Small intestine (tissue), 7 donors: ENCODE data around the gene LIAS. TPM values are rescaled to one million over a fixed set of nuclear protein-coding genes. Genes with fewer than 3 reads are reported as not detected.

Experiments
- DNase-seq, 2 donors: peaks; one replicate each; pipeline versions ENCODE4 v3.0.0 to v3.0.0-alpha.2; 2013
- FAIRE-seq: peaks from 2 replicates; lab custom pipeline; 2012; peaks lifted over from hg19 to GRCh38; lab: Jason Lieb, UNC
- H3K27ac ChIP-seq, 3 donors: one replicate each; pipeline ENCODE4 v1.5.1; 2013; ENCODE audit warnings: low read length in 2 of 3, mild to moderate bottlenecking in 2 of 3, control low read depth in 1 of 3, inconsistent platforms in 1 of 3, low read depth in 1 of 3, moderate library complexity in 1 of 3
- H3K27me3 ChIP-seq, 3 donors: one replicate each; pipeline ENCODE4 v1.6.1; 2013; ENCODE audit warnings: low read length in 3 of 3, inconsistent platforms in 1 of 3; ENCODE audit not compliant: control insufficient read depth in 3 of 3, insufficient read depth in 3 of 3
- H3K36me3 ChIP-seq, 3 donors: one replicate each; pipeline ENCODE4 v1.6.1; 2013; ENCODE audit warnings: low read length in 3 of 3, inconsistent platforms in 1 of 3, low read depth in 1 of 3, mild to moderate bottlenecking in 1 of 3, moderate library complexity in 1 of 3; ENCODE audit not compliant: control insufficient read depth in 3 of 3, insufficient read depth in 2 of 3
- H3K4me1 ChIP-seq, 3 donors: one replicate each; pipeline ENCODE4 v1.6.1; 2013; ENCODE audit warnings: low read length in 2 of 3, inconsistent platforms in 1 of 3, low read depth in 1 of 3, mild to moderate bottlenecking in 1 of 3, moderate library complexity in 1 of 3; ENCODE audit not compliant: control insufficient read depth in 3 of 3, insufficient read depth in 2 of 3
- H3K4me3 ChIP-seq, 3 donors: one replicate each; pipeline ENCODE4 v1.5.1; 2013; ENCODE audit warnings: low read length in 3 of 3, control low read depth in 1 of 3, inconsistent platforms in 1 of 3, low read depth in 1 of 3, mild to moderate bottlenecking in 1 of 3, moderate library complexity in 1 of 3
- H3K9me3 ChIP-seq, 2 donors: one replicate each; pipeline ENCODE4 v1.6.1; 2013; ENCODE audit warnings: low read depth in 1 of 2, low read length in 1 of 2; ENCODE audit not compliant: control insufficient read depth in 2 of 2, insufficient read depth in 1 of 2
- WGBS, 3 donors: extraction: QIAGEN DNeasy Blood & Tissue Kit; methylation state at CpG; one replicate each; pipeline ENCODE4 v1.1.7; 2013; 5-methylcytosine and 5-hydroxymethylcytosine counted together
- polyA plus RNA-seq, 4 donors: library from polyadenylated mRNA; stranded (reverse) in 3 of 4; unstranded in 1 of 4; fragments of 200-250 nt in 3 of 4; fragments of 120-200 nt in 1 of 4; gene quantifications; one replicate each; pipeline versions ENCODE4 v1.2.1 to v1.2.3, GENCODE V29; 2013
- donor health status: healthy with polysubstance abuse.
- donor health status: control.
- donor health status: control.
- donor health status: Bipolar disorder and iron deficiency.
- donor health status: healthy.

LIAS gene
- polyA plus RNA-seq, 4 donors = 14.9 to 29.5 (median 22.6) TPM

DNA sequence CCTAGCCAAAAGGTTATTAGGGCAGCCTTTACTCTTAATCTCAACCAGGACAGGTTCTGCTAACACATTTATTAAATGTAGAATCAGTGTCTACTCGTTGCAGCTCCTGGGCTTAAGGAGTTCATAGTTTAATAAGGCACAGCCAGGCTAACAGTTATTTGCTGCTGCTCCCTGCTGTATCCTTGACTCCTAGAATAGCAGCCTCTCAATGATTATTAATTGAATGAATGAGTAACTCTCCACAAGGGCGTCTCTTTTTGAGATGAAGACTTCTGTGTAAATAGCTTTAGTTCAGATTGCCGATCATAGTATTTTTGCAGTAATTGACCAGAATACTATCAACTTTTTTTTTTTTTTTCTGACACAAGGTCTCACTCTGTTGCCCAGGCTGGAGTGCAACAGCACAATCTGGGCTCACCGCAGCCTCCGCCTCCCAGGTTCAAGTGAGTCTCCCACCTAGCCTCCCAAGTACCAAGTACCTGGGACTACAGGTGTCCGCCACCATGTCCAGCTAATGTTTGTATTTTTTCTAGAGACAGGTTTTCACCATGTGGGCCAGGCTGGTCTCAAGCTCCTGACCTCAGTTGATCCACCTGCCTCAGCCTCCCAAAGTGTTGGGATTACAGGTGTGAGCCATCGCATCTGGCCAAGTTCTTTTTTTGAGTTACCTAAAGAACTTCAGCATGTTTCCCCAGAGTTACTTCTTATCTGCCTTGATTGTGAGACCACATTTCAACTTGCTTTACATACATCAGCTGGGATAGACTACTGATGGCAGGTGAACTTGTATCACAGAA is 65.5 kb downstream of the LIAS start:
- Histone ChIP-seq H3K4me1 (peaks cover 0 to 13% (median 2%) of the 10 kb centered on the region in 3 donors), H3K4me3 (no peak overlapping the region), H3K27me3 (no peaks in the 10 kb centered on the region), H3K36me3 (peaks cover 0 to 20% (median 0%) of the 10 kb centered on the region in 3 donors), H3K27ac (no peak overlapping the region), H3K9me3 (no peaks in the 10 kb centered on the region)
- FAIRE-seq = no peak
- WGBS, 3 donors = 69 to 82% (median 72%) methylated on average over 7 of the region's 7 CpGs
- peak in 1 of 2 donors; percentile 46 for DNase-seq

DNA sequence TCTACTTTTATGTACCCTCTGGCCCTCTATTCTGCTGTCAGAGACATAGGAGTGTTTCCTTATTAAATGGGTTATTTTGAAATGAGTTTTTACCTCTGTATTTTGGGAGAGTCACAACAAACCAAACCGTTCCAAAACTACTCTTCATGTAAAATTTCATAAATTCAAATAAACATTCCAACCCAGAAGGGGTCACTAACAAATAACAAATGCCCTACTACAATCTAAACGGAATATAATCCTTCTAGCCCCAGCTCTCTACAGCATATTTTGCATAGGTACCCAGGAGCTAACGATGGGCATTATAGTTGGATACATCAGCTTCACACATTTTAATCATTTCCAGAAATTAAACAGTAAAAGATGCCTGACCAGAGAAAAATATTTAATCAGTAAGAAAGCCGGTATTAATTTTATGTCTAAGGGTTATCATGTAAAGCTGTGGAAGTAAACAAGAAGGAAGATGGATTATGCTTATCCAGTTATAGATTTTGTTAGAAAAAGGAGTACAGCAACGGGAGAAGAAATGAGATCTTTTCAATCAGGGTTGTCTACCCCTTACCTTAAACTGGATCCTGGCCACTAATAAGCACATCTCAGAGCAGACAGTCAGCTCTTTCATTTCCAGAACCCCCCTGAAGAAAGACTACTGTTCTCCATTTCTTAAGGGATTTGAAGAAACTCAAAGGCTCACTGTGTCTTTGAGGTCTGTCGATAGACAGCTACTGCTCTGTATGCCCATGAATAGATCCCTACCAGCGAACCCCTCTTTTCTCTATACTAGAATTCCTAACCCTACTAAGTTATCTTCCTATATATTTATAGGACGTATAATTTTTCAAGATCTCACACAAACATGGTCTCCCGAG is 67.2 kb downstream of the LIAS start:
- WGBS, 3 donors = 10 to 21% (median 18%) methylated on average over 9 of the region's 9 CpGs
- Histone ChIP-seq H3K9me3 (peaks cover 0 to 8% of the 10 kb centered on the region in 2 donors), H3K4me1 (peaks cover 0 to 13% (median 2%) of the 10 kb centered on the region in 3 donors), H3K4me3 (peak overlapping the region; percentile 51 to 68 (median 58)), H3K36me3 (peaks cover 0 to 12% (median 0%) of the 10 kb centered on the region in 3 donors), H3K27ac (peak overlapping the region; percentile 80 to 96 (median 92)), H3K27me3 (no peaks in the 10 kb centered on the region)
- FAIRE-seq (no peak), DNase-seq (peak in 1 of 2 donors; percentile 13)

GRCh38 chr4:39526765-39527295 is 68.0 kb downstream of the LIAS start:
- FAIRE-seq (no peak), DNase-seq (peak in 1 of 2 donors; percentile 32)
- H3K4me1 ChIP-seq = peaks cover 0 to 13% (median 2%) of the 10 kb centered on the region in 3 donors
- peaks cover 0 to 16% of the 10 kb centered on the region in 2 donors for H3K9me3 ChIP-seq
- peak overlapping the region; percentile 51 to 68 (median 58) for H3K4me3 ChIP-seq
- peak overlapping the region; percentile 80 to 96 (median 92) for H3K27ac ChIP-seq
- peaks cover 0 to 14% (median 0%) of the 10 kb centered on the region in 3 donors for H3K36me3 ChIP-seq
- H3K27me3 ChIP-seq = no peaks in the 10 kb centered on the region
- WGBS, 3 donors = 0 to 1% (median 1%) methylated on average over 29 to 33 of the region's 33 CpGs

DNA sequence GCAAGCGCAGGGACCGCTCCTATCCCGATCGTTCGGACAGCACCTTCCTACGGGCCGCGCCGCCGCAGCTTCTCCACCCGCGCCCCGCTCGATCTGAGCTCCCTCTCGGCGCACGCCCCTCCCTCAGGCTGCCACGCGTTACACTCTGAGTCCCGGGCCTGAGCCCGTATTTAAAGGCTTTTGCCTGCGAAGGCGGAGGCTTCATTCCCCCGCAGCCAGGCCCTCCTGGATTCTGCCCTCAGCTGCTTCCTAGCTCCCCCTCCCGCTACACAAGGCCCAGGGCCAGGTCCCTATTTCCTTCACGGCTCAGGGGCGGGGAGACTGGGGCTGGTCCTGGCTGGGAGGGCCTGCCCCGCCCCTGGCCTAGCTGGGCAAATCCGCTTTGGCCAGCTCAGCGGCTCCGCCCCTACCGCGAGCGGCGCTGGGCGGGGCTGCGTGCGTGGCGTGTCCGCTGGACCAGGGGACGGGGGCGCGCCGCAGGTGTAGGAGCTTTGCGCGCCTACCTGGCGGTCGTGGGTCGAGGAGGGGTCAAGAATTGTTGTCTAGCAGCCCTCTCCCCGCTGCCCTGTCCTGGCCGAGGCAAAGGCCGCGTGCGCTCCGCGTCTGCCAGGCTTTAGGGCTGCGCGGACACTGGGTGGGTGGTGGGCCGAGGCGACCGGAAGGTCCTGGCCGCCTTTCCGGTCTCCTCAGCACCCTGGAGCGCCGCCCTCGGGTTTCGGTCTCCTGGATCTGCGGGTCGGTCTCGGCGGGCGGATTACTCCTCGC is 68.6 kb downstream of the LIAS start, which contains the start of gene UGDH:
UGDH (minus strand) TSS at position 144 of the 765 bp plus-strand sequence. CDS start 5,927 bp downstream, outside the sequence.
- FAIRE-seq = no peak
- H3K36me3 ChIP-seq = peaks cover 0 to 18% (median 0%) of the 10 kb centered on the region in 3 donors
- no peaks in the 10 kb centered on the region for H3K27me3 ChIP-seq
- H3K4me1 ChIP-seq = peaks cover 0 to 13% (median 2%) of the 10 kb centered on the region in 3 donors
- H3K27ac ChIP-seq = peak within 1 kb of the TSS; percentile 80 to 96 (median 92)
- DNase-seq = peak; percentile 99 to 100
- peaks cover 0 to 21% of the 10 kb centered on the region in 2 donors for H3K9me3 ChIP-seq
- WGBS, 3 donors = 0% methylated on average over 56 to 73 of the region's 73 CpGs
- peak within 1 kb of the TSS; percentile 51 to 77 (median 58) for H3K4me3 ChIP-seq

GRCh38 chr4:39528061-39528465 is 69.2 kb downstream of the LIAS start:
- Histone ChIP-seq H3K27ac (peak overlapping the region; percentile 36 to 96 (median 92)), H3K27me3 (no peaks in the 10 kb centered on the region), H3K36me3 (peaks cover 0 to 18% (median 0%) of the 10 kb centered on the region in 3 donors), H3K4me3 (peak overlapping the region; percentile 51 to 77 (median 58)), H3K4me1 (peaks cover 0 to 13% (median 2%) of the 10 kb centered on the region in 3 donors), H3K9me3 (peaks cover 0 to 26% of the 10 kb centered on the region in 2 donors)
- no peak for FAIRE-seq
- WGBS, 3 donors = 3 to 12% (median 6%) methylated on average over 17 to 21 of the region's 21 CpGs
- no peak for DNase-seq

Other genes with a start within 250 kb of the LIAS start
- 10 to 100 TPM in 3 of 4 donors, 1 to 10 TPM in 1; 7.4 to 42.0 (median 15.5) TPM for gene RFC1, start 92.7 kb upstream of the LIAS start, polyA plus RNA-seq
- gene KLB, start 52.1 kb upstream of the LIAS start, polyA plus RNA-seq = 1 to 10 TPM in 1 of 4 donors, under 1 TPM in 3; 0.36 to 1.4 (median 0.72) TPM
- gene RPL9, start 134 bp upstream of the LIAS start, polyA plus RNA-seq = 1,000 to 10,000 TPM; 1,758 to 2,952 (median 2,157) TPM
- 10 to 100 TPM; 20.8 to 72.8 (median 38.3) TPM for gene UGDH, start 68.4 kb downstream of the LIAS start, polyA plus RNA-seq
- 10 to 100 TPM; 22.3 to 39.8 (median 28.2) TPM for gene SMIM14, start 179.8 kb downstream of the LIAS start, polyA plus RNA-seq
- 10 to 100 TPM; 33.5 to 53.0 (median 35.6) TPM for gene UBE2K, start 239.1 kb downstream of the LIAS start, polyA plus RNA-seq